HG03095 (cell line): ENCODE measurements around the gene MED26.
"Not testable (repeated sequence)": the region's sequence is repeated elsewhere in the genome, so short reads cannot be mapped to it uniquely, and the experiment has no call there.

Experiments used
- ATAC-seq: cut with Tn5 transposase; IDR thresholded peaks from one replicate; pipeline ENCODE4 v1.9.1; 2021; ENCODE audit warnings: moderate library complexity; ENCODE audit not compliant: unreplicated experiment

Gene MED26

GRCh38 chr19:16651421-16652188, 23.6 kb upstream of the MED26 start:
- not testable (repeated sequence) for ATAC-seq

- no peak for ATAC-seq
Observed at GRCh38 chr19:16650821-16651220, 22.8 kb upstream of the MED26 start.

- no peak for ATAC-seq
Observed at GRCh38 chr19:16649734-16650133, 21.7 kb upstream of the MED26 start.

GRCh38 chr19:16645140-16645539, 17.1 kb upstream of the MED26 start:
- no peak for ATAC-seq

GRCh38 chr19:16641695-16642094, 13.7 kb upstream of the MED26 start:
- ATAC-seq, result no peak

- ATAC-seq, result no peak
Observed at GRCh38 chr19:16640951-16641350, 12.9 kb upstream of the MED26 start.

- ATAC-seq, result no peak
Observed at GRCh38 chr19:16638666-16639065, 10.7 kb upstream of the MED26 start.

GRCh38 chr19:16637535-16637934, 9.5 kb upstream of the MED26 start:
- ATAC-seq, result no peak

GRCh38 chr19:16631465-16631864, 3.5 kb upstream of the MED26 start:
- ATAC-seq, result no peak

GRCh38 chr19:16628984-16629691, 1.1 kb upstream of the MED26 start:
- ATAC-seq, result no peak

- no peak for ATAC-seq
Observed at GRCh38 chr19:16627928-16628182, 149 bp downstream of the MED26 start.

- ATAC-seq, result no peak
Observed at GRCh38 chr19:16627193-16627927, 644 bp downstream of the MED26 start.

GRCh38 chr19:16626796-16627192, 1.2 kb downstream of the MED26 start:
- no peak for ATAC-seq

- no peak for ATAC-seq
Observed at GRCh38 chr19:16625163-16625958, 2.6 kb downstream of the MED26 start.

GRCh38 chr19:16624236-16624635, 3.8 kb downstream of the MED26 start:
- ATAC-seq, result no peak

GRCh38 chr19:16623576-16623975, 4.4 kb downstream of the MED26 start:
- ATAC-seq, result no peak

- no peak for ATAC-seq
Observed at GRCh38 chr19:16623066-16623465, 4.9 kb downstream of the MED26 start.

- ATAC-seq, result no peak
Observed at GRCh38 chr19:16621165-16621800, 6.7 kb downstream of the MED26 start.

GRCh38 chr19:16620584-16620983, 7.4 kb downstream of the MED26 start:
- ATAC-seq, result no peak

- ATAC-seq, result no peak
Observed at GRCh38 chr19:16620018-16620417, 8.0 kb downstream of the MED26 start.

GRCh38 chr19:16619457-16619856, 8.5 kb downstream of the MED26 start:
- no peak for ATAC-seq
